Stimulated activated CD4-positive, alpha-beta T cell treated with anti-CD3 and anti-CD28 coated beads, Interleukin-4, amount 100 ng/mL, for 4 hours (primary cell): ENCODE data around the gene ITIH1.

ENCODE experiments used
- DNase-seq, 2 experiments: peaks; one replicate each; pipeline ENCODE4 v3.0.0-alpha.2; 2020

ITIH1 gene

GRCh38 chr3:52790741-52791140 is 13.3 kb downstream of the ITIH1 start:
- no peak for DNase-seq

GRCh38 chr3:52791366-52791765 is 14.0 kb downstream of the ITIH1 start:
- DNase-seq: no peak

GRCh38 chr3:52791928-52792327 is 14.5 kb downstream of the ITIH1 start:
- no peak for DNase-seq

- no peak for DNase-seq
These were observed 15.0 kb downstream of the ITIH1 start for GRCh38 chr3:52792413-52792812.

- no peak for DNase-seq
These were observed 15.7 kb downstream of the ITIH1 start for GRCh38 chr3:52792961-52793695.

- DNase-seq: no peak
These were observed 16.6 kb downstream of the ITIH1 start for GRCh38 chr3:52793702-52794611.

GRCh38 chr3:52794612-52795099 is 17.3 kb downstream of the ITIH1 start, which contains the start of gene ITIH3:
ITIH3 (plus strand) TSS chr3:52794796; CDS start chr3:52794804, 8 bp downstream.
- no peak for DNase-seq

GRCh38 chr3:52795298-52795900 is 18.0 kb downstream of the ITIH1 start:
- DNase-seq: no peak

GRCh38 chr3:52796411-52796810 is 19.0 kb downstream of the ITIH1 start:
- no peak for DNase-seq

GRCh38 chr3:52798376-52798977 is 21.1 kb downstream of the ITIH1 start:
- no peak for DNase-seq

GRCh38 chr3:52798978-52799476 is 21.6 kb downstream of the ITIH1 start:
- no peak for DNase-seq

GRCh38 chr3:52800079-52800478 is 22.7 kb downstream of the ITIH1 start:
- DNase-seq: no peak

GRCh38 chr3:52801839-52802238 is 24.4 kb downstream of the ITIH1 start:
- no peak for DNase-seq

GRCh38 chr3:52805270-52806039 is 28.1 kb downstream of the ITIH1 start:
- DNase-seq: no peak

GRCh38 chr3:52809149-52809548 is 31.8 kb downstream of the ITIH1 start:
- no peak for DNase-seq

- no peak for DNase-seq
These were observed 32.4 kb downstream of the ITIH1 start for GRCh38 chr3:52809662-52810377.

GRCh38 chr3:52810923-52811322 is 33.5 kb downstream of the ITIH1 start:
- DNase-seq: no peak

GRCh38 chr3:52811452-52812011 is 34.1 kb downstream of the ITIH1 start:
- DNase-seq: no peak

GRCh38 chr3:52813810-52814209 is 36.4 kb downstream of the ITIH1 start:
- DNase-seq: no peak

GRCh38 chr3:52816199-52816598 is 38.8 kb downstream of the ITIH1 start:
- DNase-seq: no peak

GRCh38 chr3:52816654-52817053 is 39.3 kb downstream of the ITIH1 start:
- no peak for DNase-seq
